ENCODE results near the gene ARL4D. TPM values are rescaled to one million over a fixed set of nuclear protein-coding genes. Genes with fewer than 3 reads are reported as not detected.

Gene ARL4D
- total and polyA plus RNA-seq, 2 of the 4 experiments (the other 2 are of a cell fraction) = 12.5 to 30.7 TPM

- no peak overlapping the region for H2AFZ ChIP-seq (replicated peaks; ENCODE audit: low read length, poor library complexity)
- dilution Hi-C loops (cut with HindIII; ENCODE audit: low sequenced_read_pairs, unreplicated experiment) = no loop called here
- WGBS, 2 experiments (ENCODE audit: extremely low coverage in 2 of 2, insufficient read length in 1 of 2) = 98% methylated on average over 7 of the region's 26 CpGs; no CpG with 5 or more reads in 1 of the 2 experiments
- no peak overlapping the region for H2AK5ac ChIP-seq (ENCODE audit: low read depth, low read length)
- H3K4me3 ChIP-seq (ENCODE audit: insufficient read depth, low read depth, low read length) = no peak overlapping the region
- H3K23ac ChIP-seq (ENCODE audit: low read depth, low read length) = no peak overlapping the region
- no peak overlapping the region for H3K9ac ChIP-seq (ENCODE audit: low read depth, low read length)
- H3K56ac ChIP-seq (ENCODE audit: extremely low read depth, insufficient read depth, low read length) = no peak overlapping the region
- intact Hi-C loops (cut with micrococcal nuclease) = no loop called here
- no peak overlapping the region for H2BK20ac ChIP-seq (ENCODE audit: low read depth, low read length)
- H4K8ac ChIP-seq (ENCODE audit: low read depth in 2 of 2, low read length in 2 of 2) = no peak overlapping the region
- H3K27me3 ChIP-seq (ENCODE audit: control insufficient read depth, insufficient read depth, low read length) = no peaks in the 10 kb centered on the region
- no peak overlapping the region for H4K5ac ChIP-seq (ENCODE audit: low read depth, low read length)
- no peak overlapping the region for H3K4ac ChIP-seq (ENCODE audit: low read depth, low read length)
- no peak overlapping the region for H2BK120ac ChIP-seq (ENCODE audit: low read depth, low read length)
- no peak overlapping the region for H2BK15ac ChIP-seq (ENCODE audit: low read depth, low read length)
- POLR2A ChIA-PET (ENCODE audit: unreplicated experiment) = no interaction called here
- H3K4me1 ChIP-seq (ENCODE audit: control insufficient read depth, insufficient read depth, low read length) = no peaks in the 10 kb centered on the region
- ATAC-seq (ENCODE audit: low read depth) (no peak), DNase-seq (no peak)
- no TSS peak for BruUV-seq (replicated peaks)
- no peak overlapping the region for H3K4me2 ChIP-seq (ENCODE audit: low read depth, low read length)
- H4K20me1 ChIP-seq (ENCODE audit: insufficient read depth, low read length) = no peaks in the 10 kb centered on the region
- H3K18ac ChIP-seq (ENCODE audit: low read depth, low read length) = no peak overlapping the region
- H3K9me3 ChIP-seq (ENCODE audit: control insufficient read depth, insufficient read depth, low read length) = peaks cover 22% of the 10 kb centered on the region
- no peak overlapping the region for H3K14ac ChIP-seq (replicated peaks; ENCODE audit: low read depth, low read length)
- no peak overlapping the region for H2BK5ac ChIP-seq (ENCODE audit: low read depth, low read length, poor library complexity, severe bottlenecking)
- H3K36me3 ChIP-seq (ENCODE audit: control insufficient read depth, insufficient read depth, low read length) = no peaks in the 10 kb centered on the region
- H3K79me1 ChIP-seq (ENCODE audit: low read depth in 1 of 2, low read length in 2 of 2) = no peaks in the 10 kb centered on the region
- H3K9me1 ChIP-seq (ENCODE audit: insufficient read depth, low read length) = 0 out of 2 replicates have a peak, but pooled peaks cover 3% of the 10 kb centered on the region
- in situ Hi-C loops (cut with MboI; ENCODE audit: low sequenced_read_pairs) = no loop called here
- no peak overlapping the region for H4K91ac ChIP-seq (ENCODE audit: insufficient read depth, low read depth, low read length)
- CTCF ChIA-PET = interaction anchor here (1.2 kb wide), 1 partner anchor 105 kb away, joined by 4 read pairs; the partner anchor contains the start of gene DHX8
- H2AK9ac ChIP-seq (replicated peaks; ENCODE audit: low read depth, low read length, poor library complexity) = no peak overlapping the region
- H3K27ac ChIP-seq (ENCODE audit: insufficient read depth, low read length) = no peak overlapping the region
- TF ChIP-seq RAD21 (IDR thresholded peaks at IDR 0.05; ENCODE audit: low read length) = no peak
- TF ChIP-seq SMC3 (IDR thresholded peaks at IDR 0.05; ENCODE audit: low read depth, low read length) = no peak
Observed at GRCh38 chr17:43378766-43379165, 20.0 kb upstream of the ARL4D start.
